ENCODE data around the gene MFRP. TPM values are rescaled to one million over a fixed set of nuclear protein-coding genes. Genes with fewer than 3 reads are reported as not detected.

Gene MFRP
- total and polyA plus RNA-seq, 9 of the 15 experiments (the other 6 are each of a cell fraction or from before 2014, with no cell fraction given): not detected

DNA sequence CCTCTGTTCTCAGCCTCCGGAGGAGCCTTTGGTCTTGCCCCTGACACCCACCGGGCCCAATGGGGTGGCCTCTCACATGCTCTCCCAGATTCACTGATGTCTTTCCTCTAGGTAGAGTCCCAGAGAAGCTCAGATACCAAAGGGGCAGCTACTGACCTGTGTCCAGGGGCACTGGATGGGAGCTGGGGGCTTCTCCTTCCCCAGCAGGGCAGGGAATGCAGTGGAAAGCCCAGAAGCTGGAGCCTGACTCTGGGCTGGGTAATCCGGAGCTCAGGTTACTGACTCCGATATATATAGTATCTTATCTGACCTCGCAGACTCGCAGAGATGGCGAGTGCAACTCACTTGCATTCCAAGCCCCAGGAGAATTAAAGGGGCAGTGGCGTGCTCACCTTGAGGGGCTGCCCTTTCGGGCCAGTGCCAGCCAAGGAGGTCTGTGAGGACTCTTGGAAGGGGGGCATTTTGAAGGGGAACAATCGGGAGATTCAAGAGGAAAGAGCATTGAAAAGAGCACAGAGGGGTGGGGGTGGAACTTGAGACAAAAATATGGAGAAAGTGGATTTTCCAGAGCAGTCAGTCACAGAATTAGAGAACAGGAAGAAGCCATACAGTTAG is 32.5 kb upstream of the MFRP start (continued):
- no peak for TF ChIP-seq PHF20 (IDR thresholded peaks at IDR 0.05; ENCODE audit: partially characterized antibody)
- TF ChIP-seq SP2 (IDR thresholded peaks at IDR 0.05; ENCODE audit: extremely low read depth, low read depth, low read length, poor library complexity, severe bottlenecking): no peak
- TF ChIP-seq ZNF316 (IDR thresholded peaks at IDR 0.05): no peak
- TF ChIP-seq HMGN3 (IDR thresholded peaks at IDR 0.05; ENCODE audit: borderline replicate concordance, extremely low read depth, insufficient read length, low read depth, low read length): no peak
- peak; percentile 65; the same call in 1 of the 2 replicates for TF ChIP-seq TEAD2 (tag; IDR thresholded peaks at IDR 0.05)
- no peak for TF ChIP-seq ZNF785 (CRISPR knock-in tag; IDR thresholded peaks at IDR 0.05)
- TF ChIP-seq GTF3C2 (IDR thresholded peaks at IDR 0.05; ENCODE audit: borderline replicate concordance, extremely low read depth, insufficient read length): no peak
- no peak for TF ChIP-seq MCM2 (IDR thresholded peaks at IDR 0.05; ENCODE audit: low read depth)
- no peak for TF ChIP-seq IRF2 (CRISPR knock-in tag; IDR thresholded peaks at IDR 0.05)
- no peak for TF ChIP-seq ETV6 (IDR thresholded peaks at IDR 0.05; ENCODE audit: borderline replicate concordance in 1 of 2, low read depth in 2 of 2, low read length in 1 of 2)
- no peak for TF ChIP-seq ETV6 (CRISPR knock-in tag; IDR thresholded peaks at IDR 0.05; ENCODE audit: borderline replicate concordance)
- TF ChIP-seq, protein P1, sequence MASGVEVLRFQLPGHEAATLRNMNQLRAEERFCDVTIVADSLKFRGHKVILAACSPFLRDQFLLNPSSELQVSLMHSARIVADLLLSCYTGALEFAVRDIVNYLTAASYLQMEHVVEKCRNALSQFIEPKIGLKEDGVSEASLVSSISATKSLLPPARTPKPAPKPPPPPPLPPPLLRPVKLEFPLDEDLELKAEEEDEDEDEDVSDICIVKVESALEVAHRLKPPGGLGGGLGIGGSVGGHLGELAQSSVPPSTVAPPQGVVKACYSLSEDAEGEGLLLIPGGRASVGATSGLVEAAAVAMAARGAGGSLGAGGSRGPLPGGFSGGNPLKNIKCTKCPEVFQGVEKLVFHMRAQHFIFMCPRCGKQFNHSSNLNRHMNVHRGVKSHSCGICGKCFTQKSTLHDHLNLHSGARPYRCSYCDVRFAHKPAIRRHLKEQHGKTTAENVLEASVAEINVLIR (CRISPR knock-in tag; IDR thresholded peaks at IDR 0.05): no peak
- no peak for TF ChIP-seq GTF2F1 (IDR thresholded peaks at IDR 0.05; ENCODE audit: low read depth, low read length)
- no peak for TF ChIP-seq ARID2 (IDR thresholded peaks at IDR 0.05)
- TF ChIP-seq, protein P2, sequence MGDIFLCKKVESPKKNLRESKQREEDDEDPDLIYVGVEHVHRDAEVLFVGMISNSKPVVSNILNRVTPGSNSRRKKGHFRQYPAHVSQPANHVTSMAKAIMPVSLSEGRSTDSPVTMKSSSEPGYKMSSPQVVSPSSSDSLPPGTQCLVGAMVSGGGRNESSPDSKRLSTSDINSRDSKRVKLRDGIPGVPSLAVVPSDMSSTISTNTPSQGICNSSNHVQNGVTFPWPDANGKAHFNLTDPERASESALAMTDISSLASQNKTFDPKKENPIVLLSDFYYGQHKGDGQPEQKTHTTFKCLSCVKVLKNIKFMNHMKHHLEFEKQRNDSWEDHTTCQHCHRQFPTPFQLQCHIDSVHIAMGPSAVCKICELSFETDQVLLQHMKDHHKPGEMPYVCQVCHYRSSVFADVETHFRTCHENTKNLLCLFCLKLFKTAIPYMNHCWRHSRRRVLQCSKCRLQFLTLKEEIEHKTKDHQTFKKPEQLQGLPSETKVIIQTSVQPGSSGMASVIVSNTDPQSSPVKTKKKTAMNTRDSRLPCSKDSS (IDR thresholded peaks at IDR 0.05; ENCODE audit: low read depth, partially characterized antibody): no peak
- TF ChIP-seq ZNF766 (CRISPR knock-in tag; conservative IDR thresholded peaks at IDR 0.05): no peak
- TF ChIP-seq, protein P3, sequence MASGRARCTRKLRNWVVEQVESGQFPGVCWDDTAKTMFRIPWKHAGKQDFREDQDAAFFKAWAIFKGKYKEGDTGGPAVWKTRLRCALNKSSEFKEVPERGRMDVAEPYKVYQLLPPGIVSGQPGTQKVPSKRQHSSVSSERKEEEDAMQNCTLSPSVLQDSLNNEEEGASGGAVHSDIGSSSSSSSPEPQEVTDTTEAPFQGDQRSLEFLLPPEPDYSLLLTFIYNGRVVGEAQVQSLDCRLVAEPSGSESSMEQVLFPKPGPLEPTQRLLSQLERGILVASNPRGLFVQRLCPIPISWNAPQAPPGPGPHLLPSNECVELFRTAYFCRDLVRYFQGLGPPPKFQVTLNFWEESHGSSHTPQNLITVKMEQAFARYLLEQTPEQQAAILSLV (tag; IDR thresholded peaks at IDR 0.05): no peak
- TF ChIP-seq MTA1 (IDR thresholded peaks at IDR 0.05; ENCODE audit: borderline replicate concordance): no peak
- no peak for TF ChIP-seq MEIS2 (IDR thresholded peaks at IDR 0.05; ENCODE audit: partially characterized antibody)
- no peak for TF ChIP-seq PPARD (CRISPR knock-in tag; IDR thresholded peaks at IDR 0.05)
- TF ChIP-seq TOE1 (IDR thresholded peaks at IDR 0.05; ENCODE audit: borderline replicate concordance): peak; percentile 35; the same call in 1 of the 2 replicates
- no peak for TF ChIP-seq TOE1 (CRISPR knock-in tag; IDR thresholded peaks at IDR 0.05; ENCODE audit: borderline replicate concordance, low read depth)
- no peak for TF ChIP-seq EP400 (IDR thresholded peaks at IDR 0.05)

All from K562 (cell line).